Lung (tissue), 12 donors: ENCODE data around the gene CCDC178. TPM values are rescaled to one million over a fixed set of nuclear protein-coding genes. Genes with fewer than 3 reads are reported as not detected.

Experiments used
- ATAC-seq: fragments of 200-7000 bp; cut with Tn5 transposase; one replicate; pipeline ENCODE4 v1.9.1; 2020; ENCODE audit warnings: moderate number of reproducible peaks; ENCODE audit not compliant: insufficient read depth, low FRiP score
- DNase-seq, 3 donors: peaks; one replicate each; pipeline ENCODE4 v3.0.0-alpha.2; 2013 to 2017
- H3K27ac ChIP-seq, 2 donors: one replicate each; pipeline ENCODE4 v1.5.1; 2013; ENCODE audit warnings: mild to moderate bottlenecking in 2 of 2, moderate library complexity in 2 of 2, control low read depth in 1 of 2, inconsistent platforms in 1 of 2, low read depth in 1 of 2, low read length in 1 of 2
- H3K27me3 ChIP-seq, 3 donors: one replicate each; pipeline ENCODE4 v1.5.1; 2013; ENCODE audit warnings: low read length in 2 of 3; ENCODE audit not compliant: control insufficient read depth in 3 of 3, insufficient read depth in 3 of 3
- H3K36me3 ChIP-seq, 4 donors: one replicate each; pipeline ENCODE4 v1.5.1; 2013; ENCODE audit warnings: low read length in 4 of 4, mild to moderate bottlenecking in 1 of 4, moderate library complexity in 1 of 4; ENCODE audit not compliant: control insufficient read depth in 4 of 4, insufficient read depth in 4 of 4
- H3K4me1 ChIP-seq, 5 donors: one replicate each; pipeline ENCODE4 v1.5.1; 2013; ENCODE audit warnings: low read length in 5 of 5, mild to moderate bottlenecking in 2 of 5, moderate library complexity in 1 of 5; ENCODE audit not compliant: control insufficient read depth in 5 of 5, insufficient read depth in 5 of 5
- H3K4me3 ChIP-seq: one replicate; pipeline ENCODE4 v1.5.1; 2013; ENCODE audit warnings: mild to moderate bottlenecking, control low read depth, moderate library complexity
- H3K9ac ChIP-seq, 2 donors: one replicate each; pipeline ENCODE4 v1.5.1; 2013; ENCODE audit warnings: low read length in 2 of 2, control low read depth in 1 of 2; ENCODE audit not compliant: insufficient read depth in 1 of 2
- H3K9me3 ChIP-seq, 4 donors: one replicate each; pipeline ENCODE4 v1.5.1; 2013; ENCODE audit warnings: low read length in 3 of 4, mild to moderate bottlenecking in 1 of 4, moderate library complexity in 1 of 4; ENCODE audit not compliant: control insufficient read depth in 4 of 4, insufficient read depth in 3 of 4
- WGBS, 2 donors: extraction: QIAGEN DNeasy Blood & Tissue Kit; methylation state at CpG; one replicate each; pipeline ENCODE4 v1.1.7; 2013; 5-methylcytosine and 5-hydroxymethylcytosine counted together
- polyA plus RNA-seq, 2 donors: library from polyadenylated mRNA; stranded (reverse); fragments of 200-250 nt; gene quantifications; one replicate each; pipeline ENCODE4 v1.2.1, GENCODE V29; 2013
- total RNA-seq, 2 donors: library from RNA; depleted of rRNA in 1 of 2; stranded (reverse); fragments of >200 nt in 1 of 2; gene quantifications; one replicate each; pipeline ENCODE4 v1.2.1, GENCODE V29; 2014 to 2021
- TF ChIP-seq, protein P1 (sequence below): IDR thresholded peaks from 2 replicates; pipeline ENCODE4 v1.5.1; 2012; ENCODE audit warnings: mild to moderate bottlenecking; ENCODE audit errors: control extremely low read depth, extremely low read depth
- donor health status: control.
- donor health status: control.
- donor health status: Bipolar disorder and iron deficiency.
- donor health status: healthy.
- donor health status: DM: yes; HTN: yes; CAD: no.

CCDC178 gene
- total and polyA plus RNA-seq, 4 donors: 0.08 to 1.1 (median 0.77) TPM

DNA sequence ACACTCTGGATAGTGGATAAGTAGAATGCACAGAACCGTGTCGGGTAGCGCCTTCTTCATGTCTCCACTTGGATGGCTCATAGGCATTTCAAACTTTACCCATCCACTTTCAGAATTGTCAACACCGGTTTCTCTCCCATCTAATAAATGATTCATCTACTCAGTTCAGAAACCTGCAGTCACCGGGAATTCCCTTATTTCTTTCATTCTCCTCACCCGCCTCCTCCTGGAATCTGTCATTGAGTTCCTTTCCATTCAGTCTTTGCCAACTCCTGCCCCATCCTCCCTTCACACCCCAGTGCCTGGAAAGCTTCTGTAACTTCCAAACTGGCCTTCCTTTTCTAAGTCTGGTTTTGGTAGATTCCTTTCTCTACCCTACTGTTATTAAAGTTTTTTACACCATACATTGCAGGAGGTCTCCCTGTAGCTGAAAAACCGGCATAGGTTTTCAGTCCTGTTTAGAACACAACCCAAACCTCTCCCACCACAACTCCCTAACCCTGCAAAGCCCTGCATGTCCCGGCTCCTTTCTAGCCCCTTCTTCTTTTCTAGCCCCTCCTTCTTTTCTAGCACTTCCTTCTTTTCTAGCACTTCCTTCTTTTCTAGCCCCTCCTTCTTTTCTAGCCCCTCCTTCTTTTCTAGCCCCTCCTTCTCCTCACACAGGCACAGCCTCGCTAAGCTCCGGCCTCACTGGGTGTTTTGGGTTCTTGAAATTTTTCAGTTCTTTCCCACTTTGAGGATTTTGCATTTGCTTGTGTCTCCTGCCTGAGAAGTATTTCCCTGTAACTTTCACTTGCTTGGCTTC is 533.8 kb downstream of the CCDC178 start:
- Histone ChIP-seq H3K4me1 (no peaks in the 10 kb centered on the region), H3K27me3 (peaks cover 0 to 3% (median 0%) of the 10 kb centered on the region in 3 donors), H3K9ac (no peak overlapping the region), H3K27ac (no peak overlapping the region), H3K36me3 (no peaks in the 10 kb centered on the region), H3K9me3 (peaks cover 0 to 2% (median 0%) of the 10 kb centered on the region in 4 donors), H3K4me3 (no peak overlapping the region)
- TF ChIP-seq, protein P1, sequence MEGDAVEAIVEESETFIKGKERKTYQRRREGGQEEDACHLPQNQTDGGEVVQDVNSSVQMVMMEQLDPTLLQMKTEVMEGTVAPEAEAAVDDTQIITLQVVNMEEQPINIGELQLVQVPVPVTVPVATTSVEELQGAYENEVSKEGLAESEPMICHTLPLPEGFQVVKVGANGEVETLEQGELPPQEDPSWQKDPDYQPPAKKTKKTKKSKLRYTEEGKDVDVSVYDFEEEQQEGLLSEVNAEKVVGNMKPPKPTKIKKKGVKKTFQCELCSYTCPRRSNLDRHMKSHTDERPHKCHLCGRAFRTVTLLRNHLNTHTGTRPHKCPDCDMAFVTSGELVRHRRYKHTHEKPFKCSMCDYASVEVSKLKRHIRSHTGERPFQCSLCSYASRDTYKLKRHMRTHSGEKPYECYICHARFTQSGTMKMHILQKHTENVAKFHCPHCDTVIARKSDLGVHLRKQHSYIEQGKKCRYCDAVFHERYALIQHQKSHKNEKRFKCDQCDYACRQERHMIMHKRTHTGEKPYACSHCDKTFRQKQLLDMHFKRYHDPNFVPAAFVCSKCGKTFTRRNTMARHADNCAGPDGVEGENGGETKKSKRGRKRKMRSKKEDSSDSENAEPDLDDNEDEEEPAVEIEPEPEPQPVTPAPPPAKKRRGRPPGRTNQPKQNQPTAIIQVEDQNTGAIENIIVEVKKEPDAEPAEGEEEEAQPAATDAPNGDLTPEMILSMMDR: no peak
- no peak for DNase-seq
- 90% methylated on average over 10 of the region's 10 CpGs for WGBS, 2 donors
- ATAC-seq: no peak

DNA sequence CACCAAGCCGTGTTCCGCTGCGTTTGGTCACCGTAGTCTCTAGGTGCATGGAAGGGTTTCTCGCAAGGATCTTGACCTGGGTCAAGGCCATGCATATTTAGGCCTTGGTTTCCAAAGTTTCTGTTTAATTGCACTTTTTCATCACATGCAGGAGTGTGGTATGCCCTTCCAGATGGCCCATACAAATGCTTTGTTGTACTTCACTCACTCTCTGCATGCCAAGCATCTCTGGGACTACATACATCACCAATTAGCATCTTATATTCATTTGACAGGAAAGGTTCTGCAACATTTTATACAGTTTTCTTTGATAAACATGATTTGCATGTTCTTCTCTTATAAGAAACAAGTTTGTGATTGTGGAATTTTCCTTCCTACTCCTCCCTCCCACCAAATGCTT is 534.9 kb downstream of the CCDC178 start:
- Histone ChIP-seq H3K9me3 (peaks cover 0 to 2% (median 0%) of the 10 kb centered on the region in 4 donors), H3K4me1 (no peaks in the 10 kb centered on the region), H3K4me3 (no peak overlapping the region), H3K27ac (no peak overlapping the region), H3K36me3 (no peaks in the 10 kb centered on the region), H3K9ac (no peak overlapping the region), H3K27me3 (peaks cover 0 to 3% (median 0%) of the 10 kb centered on the region in 3 donors)
- ATAC-seq: no peak
- TF ChIP-seq, protein P1: no peak
- DNase-seq: no peak
- 95 to 97% methylated on average over 5 of the region's 5 CpGs for WGBS, 2 donors

DNA sequence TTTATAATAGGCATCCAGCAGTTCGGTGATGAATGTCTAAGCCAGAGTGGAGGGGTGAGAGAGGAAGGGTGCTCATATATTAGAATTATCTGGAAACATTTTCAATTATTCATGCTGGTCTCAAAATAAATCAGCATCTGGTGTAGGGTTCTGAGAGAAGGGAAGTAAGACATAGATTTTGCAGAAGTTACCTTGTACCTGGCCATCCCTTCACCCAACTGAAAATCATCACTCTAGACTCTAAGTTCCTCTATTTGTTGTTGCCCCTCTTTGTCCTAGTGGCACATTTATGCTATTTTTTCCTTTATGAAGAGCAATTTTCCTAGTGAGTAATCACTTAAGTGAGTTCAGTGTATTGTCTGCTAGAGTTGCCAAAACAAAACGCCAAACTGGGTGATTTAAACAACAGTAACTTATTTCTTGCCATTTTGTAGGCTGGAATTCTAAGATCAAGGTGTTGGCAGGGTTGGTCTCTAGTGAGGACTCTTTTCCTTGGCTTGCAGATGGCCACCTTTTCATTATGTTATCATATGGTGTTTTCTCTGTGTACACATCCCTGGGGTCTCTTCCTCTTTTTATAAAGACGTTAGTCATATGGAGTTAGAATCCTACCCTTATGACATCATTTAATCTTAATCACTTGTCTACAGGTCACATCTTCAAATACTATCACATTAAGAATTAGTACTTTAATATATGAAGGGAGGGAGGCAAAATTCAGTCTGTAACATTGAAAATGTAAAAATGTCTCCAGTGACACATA is 537.8 kb downstream of the CCDC178 start:
- H3K36me3 ChIP-seq: no peaks in the 10 kb centered on the region
- peaks cover 0 to 2% (median 0%) of the 10 kb centered on the region in 4 donors for H3K9me3 ChIP-seq
- ATAC-seq: no peak
- H3K27ac ChIP-seq: no peak overlapping the region
- no peak for DNase-seq
- H3K27me3 ChIP-seq: peaks cover 0 to 3% (median 0%) of the 10 kb centered on the region in 3 donors
- H3K4me1 ChIP-seq: no peaks in the 10 kb centered on the region
- H3K9ac ChIP-seq: no peak overlapping the region
- WGBS, 2 donors: 78 to 84% methylated on average over 3 of the region's 3 CpGs
- no peak overlapping the region for H3K4me3 ChIP-seq
- TF ChIP-seq, protein P1: no peak
